HCT116 (cell line): ENCODE results near the gene CASK. TPM values are rescaled to one million over a fixed set of nuclear protein-coding genes. Genes with fewer than 3 reads are reported as not detected.

Experiments used
- ATAC-seq: fragments of 200-7000 bp; cut with Tn5 transposase; 2 replicates; pipeline ENCODE4 v1.9.1; 2020; ENCODE audit warnings: mild to moderate bottlenecking, moderate library complexity
- BruUV-seq: library from RNA; stranded (reverse); fragments of 400-500 nt; replicated peaks from 2 replicates; lab custom pipeline; 2021; lab: Mats Ljungman, UMichigan
- CTCF ChIA-PET: fragments of 300-600 bp; sonication (Branson Sonifier 250); formaldehyde crosslinking; loops from one replicate; lab custom pipeline; 2021; ENCODE audit warnings: antibody characterized with exemption; lab: Charles Lee
- POLR2A ChIA-PET: fragments of 300-600, 350-600 bp; sonication (Branson Sonifier 250); formaldehyde crosslinking; loops from one replicate; lab custom pipeline; 2021; ENCODE audit warnings: antibody characterized with exemption; lab: Charles Lee
- RAD21 ChIA-PET, 2 experiments: fragments of 300-600 bp; sonication (Branson Sonifier 250); formaldehyde crosslinking; loops; one replicate each; lab custom pipeline; 2023; ENCODE audit warnings: low total read pairs in 2 of 2; ENCODE audit not compliant: uncharacterized antibody in 2 of 2, unreplicated experiment in 2 of 2, low non-redundant PET in 1 of 2; lab: Charles Lee
- DNase-seq: peaks from one replicate; pipeline ENCODE4 v3.0.0-alpha.2; 2010; ENCODE audit warnings: low read depth, low spot score
- H2AFZ ChIP-seq: fragments of 200-600 bp; shearing (Covaris generic), sonication (generic); 2 replicates; pipeline ENCODE4 v1.6.1; 2017; ENCODE audit warnings: low read depth, mixed run types, mixed read lengths, antibody characterized with exemption, low read length; ENCODE audit not compliant: poor library complexity, severe bottlenecking
- H3K27ac ChIP-seq: 2 replicates; pipeline ENCODE4 v1.5.1; 2012; ENCODE audit warnings: low read depth, low read length
- H3K27me3 ChIP-seq: fragments of 200-600 bp; sonication (generic); 2 replicates; pipeline ENCODE4 v1.6.1; 2016; ENCODE audit warnings: mixed run types, low read length, mixed read lengths; ENCODE audit not compliant: insufficient read depth
- H3K36me3 ChIP-seq, 2 experiments: fragments of 200-500 bp in 1 of 2; fragments of 200-600 bp in 1 of 2; sonication (Bioruptor generic) in 1 of 2; sonication (generic) in 1 of 2; 2 replicates each; pipeline versions ENCODE4 v1.5.1 to v1.6.1; 2014 to 2016; ENCODE audit warnings: low read length in 2 of 2, inconsistent platforms in 1 of 2, mixed read lengths in 1 of 2, mixed run types in 1 of 2; ENCODE audit not compliant: insufficient read depth in 2 of 2, control insufficient read depth in 1 of 2
- H3K4me1 ChIP-seq, 2 experiments: fragments of 200-600 bp in 1 of 2; sonication (generic) in 1 of 2; 2 replicates each; pipeline versions ENCODE4 v1.5.1 to v1.6.1; 2012 to 2017; ENCODE audit warnings: low read length in 2 of 2, inconsistent platforms in 1 of 2, mild to moderate bottlenecking in 1 of 2, mixed read lengths in 1 of 2, mixed run types in 1 of 2, moderate library complexity in 1 of 2; ENCODE audit not compliant: insufficient read depth in 2 of 2, control insufficient read depth in 1 of 2
- H3K4me2 ChIP-seq: fragments of 200-600 bp; sonication (generic); 2 replicates; pipeline ENCODE4 v1.6.1; 2017; ENCODE audit warnings: mixed run types, low read length, mixed read lengths
- H3K4me3 ChIP-seq, 2 experiments: fragments of 200-600 bp in 1 of 2; sonication (generic) in 1 of 2; replicated peaks in 1 of 2; 2 replicates each; pipeline ENCODE4 v1.5.1; 2011 to 2016; ENCODE audit warnings: low read length in 2 of 2, control low read depth in 1 of 2, low read depth in 1 of 2, mild to moderate bottlenecking in 1 of 2, mixed read lengths in 1 of 2, mixed run types in 1 of 2
- H3K79me2 ChIP-seq: fragments of 200-600 bp; sonication (generic); 2 replicates; pipeline ENCODE4 v1.6.1; 2017; ENCODE audit warnings: mild to moderate bottlenecking, mixed run types, low read length, moderate library complexity, mixed read lengths; ENCODE audit not compliant: insufficient read depth
- H3K9ac ChIP-seq: fragments of 200-600 bp; sonication (generic); 2 replicates; pipeline ENCODE4 v1.6.1; 2016; ENCODE audit warnings: low read length, mixed read lengths
- H3K9me2 ChIP-seq: fragments of 200-600 bp; sonication (generic), shearing (Covaris generic); 2 replicates; pipeline ENCODE4 v1.6.1; 2017; ENCODE audit warnings: mixed run types, mild to moderate bottlenecking, moderate library complexity; ENCODE audit not compliant: insufficient read depth
- H3K9me3 ChIP-seq, 2 experiments: fragments of 200-500 bp in 1 of 2; fragments of 200-600 bp in 1 of 2; sonication (Bioruptor generic) in 1 of 2; sonication (generic) in 1 of 2; 2 replicates each; pipeline ENCODE4 v1.6.1; 2014 to 2017; ENCODE audit warnings: low read length in 2 of 2, mixed read lengths in 2 of 2, inconsistent platforms in 1 of 2, low read depth in 1 of 2, mild to moderate bottlenecking in 1 of 2, mixed run types in 1 of 2, moderate library complexity in 1 of 2; ENCODE audit not compliant: control insufficient read depth in 1 of 2, insufficient read depth in 1 of 2
- H4K20me1 ChIP-seq: fragments of 200-600 bp; sonication (generic), shearing (Covaris generic); 2 replicates; pipeline ENCODE4 v1.6.1; 2017; ENCODE audit warnings: mixed run types, mild to moderate bottlenecking, moderate library complexity; ENCODE audit not compliant: insufficient read depth
- ATF3 ChIP-seq: IDR thresholded peaks from 2 replicates; pipeline ENCODE4 v1.6.1; 2012
- CBX3 ChIP-seq: IDR thresholded peaks from 2 replicates; pipeline ENCODE4 v1.6.1; 2012; ENCODE audit warnings: low read depth
- CEBPB ChIP-seq: IDR thresholded peaks from 2 replicates; pipeline ENCODE4 v1.6.1; 2012; ENCODE audit warnings: low read depth
- EZH2 ChIP-seq: fragments of 200-600 bp; sonication (generic); IDR thresholded peaks from 2 replicates; pipeline ENCODE4 v1.6.1; 2017; ENCODE audit warnings: antibody characterized with exemption, mixed run types
- EZH2phosphoT487 ChIP-seq: fragments of 200-600 bp; IDR thresholded peaks from 2 replicates; pipeline ENCODE4 v1.6.1; 2018; ENCODE audit warnings: antibody characterized with exemption, borderline replicate concordance
- JUND ChIP-seq: IDR thresholded peaks from 2 replicates; pipeline ENCODE4 v1.6.1; 2012
- MAX ChIP-seq: IDR thresholded peaks from 2 replicates; pipeline ENCODE4 v1.6.1; 2012
- RAD21 ChIP-seq: IDR thresholded peaks from 2 replicates; pipeline ENCODE4 v1.6.1; 2012; ENCODE audit warnings: low read depth, mild to moderate bottlenecking
- REST ChIP-seq: IDR thresholded peaks from 2 replicates; pipeline ENCODE4 v1.6.1; 2012; ENCODE audit warnings: low read depth
- YY1 ChIP-seq: IDR thresholded peaks from 2 replicates; pipeline ENCODE4 v1.6.1; 2011; ENCODE audit warnings: low read length, low read depth, moderate library complexity, mild to moderate bottlenecking; ENCODE audit not compliant: insufficient replicate concordance; ENCODE audit errors: extremely low read depth
- ZBTB33 ChIP-seq: IDR thresholded peaks from 2 replicates; pipeline ENCODE4 v1.6.1; 2011; ENCODE audit warnings: mild to moderate bottlenecking, low read length, moderate library complexity; ENCODE audit not compliant: insufficient replicate concordance; ENCODE audit errors: extremely low read depth
- ZFX ChIP-seq: fragments of 450-650 bp; IDR thresholded peaks from 2 replicates; pipeline ENCODE4 v1.6.1; 2017
- intact Hi-C: fragments of 100-400 bp; cut with micrococcal nuclease; formaldehyde crosslinking; loops from 2 replicates; pipeline ENCODE4 v1.10.0; 2022
- total RNA-seq: library from RNA; stranded (reverse); gene quantifications from one replicate; pipeline ENCODE4 v1.2.1, GENCODE V29; 2021; ENCODE audit not compliant: unreplicated experiment

CASK gene
- total RNA-seq, 1 experiment from 2014 or later = 39.0 TPM

GRCh38 chrX:41716767-41717473, 206.4 kb downstream of the CASK start:
- ATAC-seq = no peak
- intact Hi-C loops = no loop called here

More at GRCh38 chrX:41716767-41717473, 206.4 kb downstream of the CASK start:
- POLR2A ChIA-PET = no interaction called here
- H3K79me2 ChIP-seq = no peaks in the 10 kb centered on the region
- RAD21 ChIA-PET = no interaction called here
- no TSS peak for BruUV-seq
- TF ChIP-seq ZFX (no peak), CBX3 (no peak), MAX (no peak), EZH2 (no peak), CEBPB (no peak), ZBTB33 (no peak), RAD21 (no peak), REST (no peak), JUND (no peak), EZH2phosphoT487 (no peak), YY1 (no peak), ATF3 (no peak)
- TF ChIP-seq, all 23 proteins: peak for 0
- Histone ChIP-seq H3K27ac (no peak overlapping the region), H3K9me3 (no peaks in the 10 kb centered on the region), H3K36me3 (no peaks in the 10 kb centered on the region), H4K20me1 (no peaks in the 10 kb centered on the region), H3K4me3 (no peak overlapping the region), H3K4me2 (no peak overlapping the region), H2AFZ (no peak overlapping the region), H3K4me1 (no peaks in the 10 kb centered on the region), H3K9ac (no peak overlapping the region), H3K27me3 (no peaks in the 10 kb centered on the region), H3K9me2 (no peaks in the 10 kb centered on the region)
- DNase-seq = no peak
- CTCF ChIA-PET = no interaction called here
